ENCODE measurements around the gene POPDC2. TPM values are rescaled to one million over a fixed set of nuclear protein-coding genes. Genes with fewer than 3 reads are reported as not detected.

Gene POPDC2, protein sequence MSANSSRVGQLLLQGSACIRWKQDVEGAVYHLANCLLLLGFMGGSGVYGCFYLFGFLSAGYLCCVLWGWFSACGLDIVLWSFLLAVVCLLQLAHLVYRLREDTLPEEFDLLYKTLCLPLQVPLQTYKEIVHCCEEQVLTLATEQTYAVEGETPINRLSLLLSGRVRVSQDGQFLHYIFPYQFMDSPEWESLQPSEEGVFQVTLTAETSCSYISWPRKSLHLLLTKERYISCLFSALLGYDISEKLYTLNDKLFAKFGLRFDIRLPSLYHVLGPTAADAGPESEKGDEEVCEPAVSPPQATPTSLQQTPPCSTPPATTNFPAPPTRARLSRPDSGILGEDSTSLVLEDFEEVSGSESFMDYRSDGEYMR
- total RNA-seq: 13.6 TPM

DNA sequence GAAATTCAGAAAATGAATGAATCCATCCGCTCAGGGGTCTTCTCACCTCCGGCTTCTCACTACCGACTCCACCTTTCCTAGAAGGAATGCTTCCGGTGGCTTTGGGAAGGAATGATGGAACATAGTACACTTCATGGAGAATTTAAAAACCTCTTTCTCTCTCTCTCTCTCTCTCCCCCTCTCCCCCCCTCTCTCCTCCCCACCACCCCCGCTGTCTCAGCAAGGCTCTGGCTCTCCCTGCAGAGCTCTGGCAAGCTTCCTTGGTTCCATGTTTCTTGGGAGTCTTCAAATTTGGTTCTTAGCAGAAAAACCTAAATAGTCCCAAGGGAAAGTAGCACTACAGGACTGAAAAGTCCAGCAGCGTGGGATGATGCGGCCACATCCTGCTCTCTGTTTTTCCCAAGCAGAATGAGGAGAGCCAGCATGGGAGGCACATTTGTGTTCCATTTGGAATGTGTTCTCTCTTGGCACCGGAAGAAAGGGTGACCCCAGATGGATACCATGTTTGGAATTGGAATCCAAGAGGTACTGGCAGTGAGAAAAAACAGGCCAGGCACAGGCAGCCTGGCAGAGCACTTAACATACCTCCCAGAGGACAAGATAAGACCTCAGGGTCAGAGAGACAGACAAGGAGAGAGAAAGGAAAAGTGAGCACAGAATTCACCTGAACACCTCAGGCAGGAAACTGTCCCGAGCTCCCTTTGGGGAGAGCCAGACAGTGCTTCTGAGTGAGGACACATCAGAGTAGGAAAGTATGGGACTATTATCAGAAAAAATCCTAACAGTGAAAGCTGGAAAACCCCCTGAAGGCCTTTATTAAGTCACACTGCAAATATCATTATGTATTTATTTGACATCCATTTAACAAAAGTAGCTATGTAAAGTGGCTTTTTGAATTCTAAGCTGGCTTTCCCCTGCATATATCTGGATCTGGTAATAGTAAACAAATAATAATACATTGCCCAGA lies at the start of gene POPDC2:
POPDC2 (minus strand) TSS at position 116 of the 967 bp plus-strand sequence. CDS start 166 bp downstream, outside the sequence.
- Histone ChIP-seq H3K4me1 (ENCODE audit: control insufficient read depth in 3 of 3, insufficient read depth in 3 of 3, low read length in 3 of 3) (peaks cover 53 to 71% (median 59%) of the 10 kb centered on the region in 3 donors), H3K27me3 (ENCODE audit: control insufficient read depth in 3 of 3, insufficient read depth in 3 of 3, low read length in 3 of 3) (no peaks in the 10 kb centered on the region), H3K9ac (ENCODE audit: low read depth in 1 of 3, low read length in 3 of 3) (peak within 1 kb of the TSS; percentile 82 to 95 (median 95)), H3K9me3 (ENCODE audit: control insufficient read depth in 3 of 3, low read length in 3 of 3) (no peaks in the 10 kb centered on the region), H3K36me3 (ENCODE audit: control insufficient read depth in 3 of 3, insufficient read depth in 3 of 3, low read length in 3 of 3) (peaks cover 11 to 20% (median 13%) of the 10 kb centered on the region in 3 donors), H3K27ac (ENCODE audit: low read depth, low read length) (peak within 1 kb of the TSS; percentile 88), H3K4me3 (ENCODE audit: low read length in 3 of 3) (peak within 1 kb of the TSS; percentile 76 to 88 (median 86))

DNA sequence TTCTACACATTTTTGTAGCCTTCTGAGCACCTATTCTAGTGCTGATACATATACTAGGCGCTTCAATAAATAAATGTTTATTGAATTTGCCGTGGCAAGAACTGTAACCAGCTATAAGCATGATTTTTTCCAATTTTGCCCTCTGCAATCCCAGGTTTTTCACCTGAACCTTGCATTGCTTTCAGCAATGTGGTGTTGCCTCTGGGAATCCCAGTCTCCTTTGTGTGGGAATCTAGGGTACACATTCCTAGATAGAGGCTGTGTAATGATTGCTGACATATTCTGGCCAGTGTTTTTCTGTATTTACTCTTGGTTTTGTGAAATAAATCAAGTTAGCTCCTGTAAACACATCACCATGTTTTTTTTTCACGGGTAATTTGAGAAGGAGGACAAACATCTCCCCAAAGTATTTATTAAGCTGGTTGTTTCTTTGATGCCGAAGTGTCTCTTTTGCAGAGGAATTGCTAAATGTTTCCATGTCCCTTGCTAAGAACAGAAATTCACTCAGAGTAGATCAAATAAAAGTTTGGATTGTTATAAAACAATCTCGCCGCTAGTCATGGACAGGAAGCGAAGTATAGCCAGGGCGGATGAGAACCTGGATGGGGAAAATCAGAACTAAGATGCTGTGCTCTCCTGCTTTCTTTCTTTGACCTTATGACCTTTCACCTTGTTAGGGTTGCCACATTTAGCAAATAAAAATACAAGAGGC lies 43.6 kb upstream of the POPDC2 start:
- no peak overlapping the region for H3K9ac ChIP-seq (ENCODE audit: low read depth in 1 of 3, low read length in 3 of 3)
- H3K27ac ChIP-seq (ENCODE audit: low read depth, low read length): no peak overlapping the region
- H3K4me3 ChIP-seq (ENCODE audit: low read length in 3 of 3): no peak overlapping the region
- no peaks in the 10 kb centered on the region for H3K9me3 ChIP-seq (ENCODE audit: control insufficient read depth in 3 of 3, low read length in 3 of 3)
- peaks cover 11 to 13% (median 11%) of the 10 kb centered on the region in 3 donors for H3K4me1 ChIP-seq (ENCODE audit: control insufficient read depth in 3 of 3, insufficient read depth in 3 of 3, low read length in 3 of 3)
- H3K27me3 ChIP-seq (ENCODE audit: control insufficient read depth in 3 of 3, insufficient read depth in 3 of 3, low read length in 3 of 3): no peaks in the 10 kb centered on the region
- H3K36me3 ChIP-seq (ENCODE audit: control insufficient read depth in 3 of 3, insufficient read depth in 3 of 3, low read length in 3 of 3): no peaks in the 10 kb centered on the region

DNA sequence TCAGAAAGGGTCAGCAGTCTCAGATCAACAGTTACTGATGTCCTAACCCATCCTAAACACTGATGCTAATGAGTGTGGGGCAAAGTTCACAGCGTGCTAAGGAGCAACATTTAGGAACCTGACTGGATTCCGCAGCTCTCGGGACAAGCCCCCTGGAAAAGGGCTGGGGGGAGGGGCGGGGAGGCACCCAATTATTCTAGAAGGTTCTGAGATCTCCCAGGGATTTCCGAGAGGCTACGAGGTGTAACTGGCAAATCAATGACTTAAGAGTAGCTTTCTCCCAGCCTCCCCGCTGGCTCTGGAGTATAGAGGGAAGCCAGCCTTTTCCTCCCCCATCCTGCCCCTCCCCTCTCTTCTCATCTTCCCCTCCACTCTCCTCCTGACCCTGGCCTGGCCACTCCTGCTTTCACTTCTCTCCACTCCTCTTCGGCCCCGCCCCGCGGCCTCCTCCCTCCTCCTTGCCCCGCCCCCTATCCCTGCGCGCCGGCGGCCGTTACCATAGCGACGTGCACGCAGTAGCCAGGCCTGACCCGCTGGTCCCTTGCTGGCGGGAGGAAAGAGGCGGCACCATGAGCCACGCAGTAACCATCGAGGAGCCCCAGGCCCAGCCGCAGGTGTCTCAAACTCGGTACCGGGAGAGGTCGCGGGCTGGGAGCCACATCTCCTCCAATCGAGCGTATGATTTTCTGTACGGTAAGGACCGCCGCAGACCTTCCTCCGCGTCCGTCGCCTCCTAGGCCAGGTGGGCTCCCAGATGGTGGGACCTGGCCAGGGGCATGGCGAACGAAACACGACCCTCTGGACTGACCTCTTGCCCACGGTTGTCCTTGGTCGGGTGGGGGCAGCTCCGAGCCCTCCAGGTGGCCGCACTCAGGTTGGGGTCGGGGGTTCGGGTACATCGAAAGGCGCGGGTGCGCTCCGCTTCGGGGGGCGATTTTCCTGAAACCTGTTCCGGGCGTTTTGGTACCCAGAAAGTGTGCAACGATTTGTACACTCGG lies 42.4 kb upstream of the POPDC2 start, which contains the start of gene CFAP91:
CFAP91 (plus strand) TSS at position 493 of the 998 bp plus-strand sequence; CDS start at position 570, 77 bp downstream.
- Histone ChIP-seq H3K27ac (ENCODE audit: low read depth, low read length) (no peak within 1 kb of the TSS), H3K9ac (ENCODE audit: low read depth in 1 of 3, low read length in 3 of 3) (peak within 1 kb of the TSS in 2 of 3 donors; percentile 62 to 71), H3K4me3 (ENCODE audit: low read length in 3 of 3) (peak within 1 kb of the TSS; percentile 76 to 80 (median 76)), H3K4me1 (ENCODE audit: control insufficient read depth in 3 of 3, insufficient read depth in 3 of 3, low read length in 3 of 3) (peaks cover 11 to 13% (median 11%) of the 10 kb centered on the region in 3 donors), H3K27me3 (ENCODE audit: control insufficient read depth in 3 of 3, insufficient read depth in 3 of 3, low read length in 3 of 3) (no peaks in the 10 kb centered on the region), H3K9me3 (ENCODE audit: control insufficient read depth in 3 of 3, low read length in 3 of 3) (no peaks in the 10 kb centered on the region), H3K36me3 (ENCODE audit: control insufficient read depth in 3 of 3, insufficient read depth in 3 of 3, low read length in 3 of 3) (no peaks in the 10 kb centered on the region)

DNA sequence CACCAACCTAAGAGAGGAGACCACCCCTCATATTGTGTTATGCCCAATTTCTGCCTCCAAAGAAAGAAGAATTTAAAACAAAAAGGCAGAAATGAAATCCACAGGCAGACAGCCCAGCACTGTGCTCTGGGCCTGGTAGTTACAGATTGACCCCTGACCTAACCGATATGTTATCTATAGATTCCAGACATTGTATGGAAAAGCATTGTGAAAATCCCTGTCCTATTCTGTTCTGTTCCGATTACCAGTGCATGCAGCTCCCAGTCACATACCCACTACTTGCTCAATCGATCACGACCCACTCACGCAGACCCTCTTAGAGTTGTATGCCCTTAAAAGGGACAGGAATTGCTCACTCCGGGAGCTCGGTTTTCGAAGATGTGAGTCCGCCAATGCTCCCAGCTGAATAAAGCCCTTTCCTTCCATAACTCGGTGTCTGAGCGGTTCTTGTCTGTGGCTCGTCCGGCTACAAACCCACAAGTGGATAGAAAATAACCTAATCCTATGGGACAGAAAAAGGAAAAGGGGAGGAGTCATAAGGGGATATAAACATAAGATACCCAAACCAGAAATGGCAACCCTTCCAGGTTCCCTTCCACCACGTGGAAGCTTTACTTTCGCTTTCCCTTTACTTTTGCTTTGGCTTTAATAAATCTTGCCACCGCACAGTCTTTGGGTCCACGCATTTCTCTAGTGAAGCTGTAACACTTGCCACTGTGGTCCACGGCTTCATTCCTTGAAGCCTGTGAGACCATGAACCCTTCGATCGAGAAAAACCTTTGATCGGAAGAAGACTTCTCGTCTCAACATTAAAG lies 40.7 kb upstream of the POPDC2 start:
- no peaks in the 10 kb centered on the region for H3K36me3 ChIP-seq (ENCODE audit: control insufficient read depth in 3 of 3, insufficient read depth in 3 of 3, low read length in 3 of 3)
- H3K9ac ChIP-seq (ENCODE audit: low read depth in 1 of 3, low read length in 3 of 3): no peak overlapping the region
- H3K27me3 ChIP-seq (ENCODE audit: control insufficient read depth in 3 of 3, insufficient read depth in 3 of 3, low read length in 3 of 3): no peaks in the 10 kb centered on the region
- no peak overlapping the region for H3K27ac ChIP-seq (ENCODE audit: low read depth, low read length)
- H3K9me3 ChIP-seq (ENCODE audit: control insufficient read depth in 3 of 3, low read length in 3 of 3): no peaks in the 10 kb centered on the region
- H3K4me1 ChIP-seq (ENCODE audit: control insufficient read depth in 3 of 3, insufficient read depth in 3 of 3, low read length in 3 of 3): peaks cover 11 to 13% (median 11%) of the 10 kb centered on the region in 3 donors
- no peak overlapping the region for H3K4me3 ChIP-seq (ENCODE audit: low read length in 3 of 3)

DNA sequence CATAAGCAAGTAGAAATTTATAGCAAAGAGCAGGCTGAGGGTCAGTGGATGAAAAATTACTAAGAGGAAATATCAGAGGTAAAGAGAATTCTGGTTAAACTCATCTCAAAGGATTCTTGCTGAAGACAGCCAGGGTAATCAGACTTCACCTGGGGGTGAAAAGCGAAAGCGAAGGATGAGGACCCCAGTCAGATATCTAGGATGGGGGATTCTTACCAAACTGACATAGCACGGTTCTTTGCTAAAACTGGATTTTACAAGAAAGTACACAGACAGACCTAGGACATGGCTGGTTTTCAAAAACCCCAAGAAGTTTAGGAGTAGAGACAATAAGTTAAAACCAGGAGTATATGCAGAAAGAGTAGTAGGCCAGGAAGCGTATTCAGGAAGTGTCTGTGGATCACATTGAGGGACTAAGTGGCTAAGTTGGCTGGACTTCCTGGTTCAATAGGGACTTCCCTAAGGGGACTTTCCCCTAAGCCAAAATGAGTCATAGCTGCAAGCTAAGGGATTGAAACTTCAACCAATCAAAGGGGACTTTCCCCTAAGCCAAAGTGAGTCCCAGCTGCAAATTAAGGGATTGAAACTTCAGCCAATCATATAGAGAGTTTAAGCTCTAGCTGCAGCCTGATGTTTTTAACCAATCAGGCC lies 40.0 kb upstream of the POPDC2 start:
- Histone ChIP-seq H3K4me1 (ENCODE audit: control insufficient read depth in 3 of 3, insufficient read depth in 3 of 3, low read length in 3 of 3) (peaks cover 11 to 13% (median 11%) of the 10 kb centered on the region in 3 donors), H3K4me3 (ENCODE audit: low read length in 3 of 3) (no peak overlapping the region), H3K9ac (ENCODE audit: low read depth in 1 of 3, low read length in 3 of 3) (no peak overlapping the region), H3K27me3 (ENCODE audit: control insufficient read depth in 3 of 3, insufficient read depth in 3 of 3, low read length in 3 of 3) (no peaks in the 10 kb centered on the region), H3K36me3 (ENCODE audit: control insufficient read depth in 3 of 3, insufficient read depth in 3 of 3, low read length in 3 of 3) (no peaks in the 10 kb centered on the region), H3K9me3 (ENCODE audit: control insufficient read depth in 3 of 3, low read length in 3 of 3) (no peaks in the 10 kb centered on the region), H3K27ac (ENCODE audit: low read depth, low read length) (no peak overlapping the region)

DNA sequence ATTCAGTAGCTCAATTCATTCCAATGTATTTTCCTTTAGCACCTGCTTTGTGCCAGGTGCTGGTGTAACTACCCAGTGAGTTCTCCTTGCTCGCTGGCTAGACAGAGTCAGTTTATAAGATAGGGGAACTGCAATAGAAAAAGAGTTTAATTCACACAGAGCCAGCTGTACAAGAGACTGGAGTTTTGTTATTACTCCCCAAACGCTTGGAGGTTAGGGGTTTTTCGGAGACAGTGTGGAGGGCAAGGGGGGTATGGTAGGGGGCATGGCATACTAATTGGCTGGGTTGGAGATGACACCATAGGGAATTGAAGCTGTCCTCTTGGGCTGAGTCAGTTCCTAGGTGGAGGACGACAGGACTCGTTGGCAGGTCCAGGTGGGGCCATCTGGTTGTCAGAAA lies 37.0 kb upstream of the POPDC2 start:
- peaks cover 0 to 2% (median 0%) of the 10 kb centered on the region in 3 donors for H3K27me3 ChIP-seq (ENCODE audit: control insufficient read depth in 3 of 3, insufficient read depth in 3 of 3, low read length in 3 of 3)
- no peaks in the 10 kb centered on the region for H3K9me3 ChIP-seq (ENCODE audit: control insufficient read depth in 3 of 3, low read length in 3 of 3)
- peaks cover 1 to 3% (median 2%) of the 10 kb centered on the region in 3 donors for H3K4me1 ChIP-seq (ENCODE audit: control insufficient read depth in 3 of 3, insufficient read depth in 3 of 3, low read length in 3 of 3)
- H3K9ac ChIP-seq (ENCODE audit: low read depth in 1 of 3, low read length in 3 of 3): no peak overlapping the region
- no peaks in the 10 kb centered on the region for H3K36me3 ChIP-seq (ENCODE audit: control insufficient read depth in 3 of 3, insufficient read depth in 3 of 3, low read length in 3 of 3)
- H3K4me3 ChIP-seq (ENCODE audit: low read length in 3 of 3): no peak overlapping the region
- H3K27ac ChIP-seq (ENCODE audit: low read depth, low read length): no peak overlapping the region

DNA sequence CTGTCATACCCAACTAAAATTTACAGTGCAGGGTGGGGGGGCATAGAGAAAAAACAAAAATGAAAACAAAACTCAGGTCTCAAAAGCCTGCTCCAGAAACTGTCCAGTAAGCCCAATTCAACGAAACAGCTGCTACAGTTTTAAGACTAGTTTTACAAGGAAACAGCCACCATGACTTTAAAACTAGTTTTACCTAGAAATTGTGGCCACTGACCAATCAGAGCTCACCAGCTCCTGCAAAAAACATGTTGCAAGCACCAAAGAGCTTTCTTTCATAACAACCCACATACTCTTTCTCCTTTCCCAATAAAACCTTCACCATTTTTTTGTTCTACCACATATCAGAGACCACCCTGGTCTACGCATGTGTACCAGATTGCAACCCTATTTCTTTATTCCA lies 35.1 kb upstream of the POPDC2 start:
- no peak overlapping the region for H3K9ac ChIP-seq (ENCODE audit: low read depth in 1 of 3, low read length in 3 of 3)
- no peaks in the 10 kb centered on the region for H3K4me1 ChIP-seq (ENCODE audit: control insufficient read depth in 3 of 3, insufficient read depth in 3 of 3, low read length in 3 of 3)
- H3K4me3 ChIP-seq (ENCODE audit: low read length in 3 of 3): no peak overlapping the region
- no peaks in the 10 kb centered on the region for H3K9me3 ChIP-seq (ENCODE audit: control insufficient read depth in 3 of 3, low read length in 3 of 3)
- H3K27me3 ChIP-seq (ENCODE audit: control insufficient read depth in 3 of 3, insufficient read depth in 3 of 3, low read length in 3 of 3): peaks cover 0 to 2% (median 0%) of the 10 kb centered on the region in 3 donors
- no peaks in the 10 kb centered on the region for H3K36me3 ChIP-seq (ENCODE audit: control insufficient read depth in 3 of 3, insufficient read depth in 3 of 3, low read length in 3 of 3)
- no peak overlapping the region for H3K27ac ChIP-seq (ENCODE audit: low read depth, low read length)

DNA sequence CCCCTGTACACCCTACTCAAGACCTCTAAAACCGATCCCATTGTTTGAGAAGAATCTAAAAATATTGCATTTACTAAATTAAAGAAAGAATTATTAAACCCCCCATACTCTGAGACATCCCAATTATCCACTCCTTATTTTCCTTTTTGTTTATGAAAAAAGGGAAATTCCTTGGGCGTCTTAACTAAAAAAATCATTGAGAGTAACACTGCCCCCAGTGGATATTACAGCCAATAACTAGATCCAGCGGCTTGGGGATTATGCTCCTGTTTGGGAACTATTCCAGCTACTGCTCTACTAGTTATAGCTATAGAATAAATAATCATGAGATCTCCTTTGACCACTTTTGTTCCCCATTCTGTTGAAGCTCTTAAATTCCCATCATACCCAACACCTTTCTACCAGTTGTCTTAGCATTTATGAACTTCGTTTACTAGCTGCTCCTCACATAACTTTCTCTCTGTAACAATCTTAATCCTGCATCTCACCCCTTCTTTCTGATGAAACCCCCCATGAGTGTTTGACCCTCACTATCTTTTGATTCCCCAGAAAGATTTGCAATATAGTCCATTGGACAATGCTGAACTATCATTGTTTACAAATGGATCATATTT lies 29.8 kb upstream of the POPDC2 start:
- Histone ChIP-seq H3K9ac (ENCODE audit: low read depth in 1 of 3, low read length in 3 of 3) (no peak overlapping the region), H3K36me3 (ENCODE audit: control insufficient read depth in 3 of 3, insufficient read depth in 3 of 3, low read length in 3 of 3) (no peaks in the 10 kb centered on the region), H3K27me3 (ENCODE audit: control insufficient read depth in 3 of 3, insufficient read depth in 3 of 3, low read length in 3 of 3) (peaks cover 0 to 2% (median 0%) of the 10 kb centered on the region in 3 donors), H3K4me3 (ENCODE audit: low read length in 3 of 3) (no peak overlapping the region), H3K4me1 (ENCODE audit: control insufficient read depth in 3 of 3, insufficient read depth in 3 of 3, low read length in 3 of 3) (no peaks in the 10 kb centered on the region), H3K27ac (ENCODE audit: low read depth, low read length) (no peak overlapping the region), H3K9me3 (ENCODE audit: control insufficient read depth in 3 of 3, low read length in 3 of 3) (no peaks in the 10 kb centered on the region)

Measured in skeletal muscle tissue (tissue), 4 donors.